HepG2 (cell line): Measurements from ENCODE around the gene KLHL18. TPM values are rescaled to one million over a fixed set of nuclear protein-coding genes. Genes with fewer than 3 reads are reported as not detected.

ENCODE experiments used
- ATAC-seq: fragments of 200-7000 bp; cut with Tn5 transposase; 3 replicates; pipeline ENCODE4 v1.9.1; 2020; ENCODE audit warnings: mild to moderate bottlenecking, moderate library complexity
- BruUV-seq: library from RNA; stranded (reverse); fragments of 400-500 nt; replicated peaks from 2 replicates; lab custom pipeline; 2021; lab: Mats Ljungman, UMichigan
- CTCF ChIA-PET: fragments of 300-600 bp; formaldehyde crosslinking; extraction: SDS; loops from one replicate; lab custom pipeline; 2021; ENCODE audit warnings: low total read pairs, inconsistent platforms, low intra/inter-chr PET ratio; lab: Yijun Ruan, JAX
- POLR2A ChIA-PET: fragments of 350-600 bp; sonication (Branson Sonifier 250); formaldehyde crosslinking; loops from one replicate; lab custom pipeline; 2020; ENCODE audit warnings: antibody characterized with exemption, inconsistent platforms; lab: Yijun Ruan, JAX
- DNase-seq: peaks from one replicate; pipeline ENCODE4 v3.0.0-alpha.2; 2015; ENCODE audit warnings: low spot score
- FAIRE-seq: peaks from 3 replicates; lab custom pipeline; 2011; peaks lifted over from hg19 to GRCh38; lab: Jason Lieb, UNC
- H2AFZ ChIP-seq: one replicate; pipeline ENCODE4 v1.6.1; 2011; ENCODE audit warnings: low read length, inconsistent platforms
- H3K27ac ChIP-seq: fragments of 300-600 bp; 3 replicates; pipeline ENCODE4 v1.8.0; 2011; ENCODE audit warnings: mixed run types, mild to moderate bottlenecking, mixed read lengths, low read length, inconsistent platforms; ENCODE audit not compliant: insufficient read depth; ENCODE audit errors: extremely low read length
- H3K27me3 ChIP-seq, 2 experiments: fragments of 200-600 bp in 1 of 2; 2 replicates in 1 of 2; 3 replicates in 1 of 2; pipeline versions ENCODE4 v1.6.0 to v1.8.0; 2011; ENCODE audit warnings: low read length in 2 of 2, mild to moderate bottlenecking in 2 of 2, moderate library complexity in 2 of 2, inconsistent platforms in 1 of 2; ENCODE audit not compliant: insufficient read depth in 2 of 2, control insufficient read depth in 1 of 2
- H3K36me3 ChIP-seq, 2 experiments: fragments of 200-600 bp in 1 of 2; replicated peaks in 1 of 2; 2 replicates in 1 of 2; 3 replicates in 1 of 2; pipeline versions ENCODE4 v1.5.1 to v1.8.0; 2011; ENCODE audit warnings: low read length in 2 of 2, inconsistent platforms in 1 of 2; ENCODE audit not compliant: insufficient read depth in 2 of 2, control insufficient read depth in 1 of 2
- H3K4me1 ChIP-seq: 2 replicates; pipeline ENCODE4 v1.5.1; 2012; ENCODE audit warnings: low read length, inconsistent platforms; ENCODE audit not compliant: insufficient read depth
- H3K4me2 ChIP-seq: 2 replicates; pipeline ENCODE4 v1.6.0; 2011; ENCODE audit warnings: low read depth, low read length, inconsistent platforms
- H3K4me3 ChIP-seq, 3 experiments: fragments of 200-600 bp in 1 of 3; sonication (generic), shearing (Covaris generic) in 1 of 3; replicated peaks in 1 of 3; 2 replicates each; pipeline ENCODE4 v1.5.1; 2011 to 2016; ENCODE audit warnings: low read length in 3 of 3, inconsistent platforms in 2 of 3, low read depth in 2 of 3, mild to moderate bottlenecking in 2 of 3, control low read depth in 1 of 3, mixed read lengths in 1 of 3; ENCODE audit not compliant: insufficient read depth in 1 of 3
- H3K79me2 ChIP-seq: one replicate; pipeline ENCODE4 v1.6.1; 2011; ENCODE audit warnings: low read length, inconsistent platforms; ENCODE audit not compliant: insufficient read depth
- H3K9ac ChIP-seq: 2 replicates; pipeline ENCODE4 v1.6.0; 2011; ENCODE audit warnings: mild to moderate bottlenecking, low read depth, low read length, inconsistent platforms; ENCODE audit not compliant: insufficient read depth
- H3K9me3 ChIP-seq: 2 replicates; pipeline ENCODE4 v1.5.1; 2012; ENCODE audit warnings: mild to moderate bottlenecking, low read length
- H4K20me1 ChIP-seq: 2 replicates; pipeline ENCODE4 v1.6.0; 2011; ENCODE audit warnings: inconsistent platforms, mild to moderate bottlenecking, low read length, moderate library complexity; ENCODE audit not compliant: insufficient read depth
- ATF7 ChIP-seq, 2 experiments: fragments of 450-650 bp in 1 of 2; sonication (generic) in 1 of 2; formaldehyde crosslinking in 1 of 2; IDR thresholded peaks; 2 replicates each; pipeline versions ENCODE4 v1.4.0 to v1.6.1; 2016 to 2020; ENCODE audit warnings: antibody characterized with exemption in 1 of 2, mild to moderate bottlenecking in 1 of 2, missing genetic modification reagents in 1 of 2
- CHD4 ChIP-seq: fragments of 200-600 bp; sonication (generic); IDR thresholded peaks from 2 replicates; pipeline ENCODE4 v1.7.0; 2017; ENCODE audit warnings: mild to moderate bottlenecking, low read length, borderline replicate concordance
- NFATC3 ChIP-seq: sonication (generic); formaldehyde crosslinking; IDR thresholded peaks from 2 replicates; pipeline ENCODE4 v1.5.1; 2020; ENCODE audit warnings: mild to moderate bottlenecking, missing genetic modification reagents
- NR2F1 ChIP-seq, 2 experiments: fragments of 450-650 bp in 1 of 2; formaldehyde crosslinking in 1 of 2; IDR thresholded peaks; 2 replicates each; pipeline versions ENCODE4 v1.5.0 to v1.6.1; 2016 to 2020; ENCODE audit warnings: mild to moderate bottlenecking in 1 of 2, missing compliant biosample characterization in 1 of 2, missing genetic modification reagents in 1 of 2, moderate library complexity in 1 of 2
- ZC3H13 ChIP-seq: sonication (generic); formaldehyde crosslinking; IDR thresholded peaks from 2 replicates; pipeline ENCODE4 v1.8.1; 2023; ENCODE audit warnings: mild to moderate bottlenecking, missing genetic modification reagents, moderate library complexity
- ZKSCAN8 ChIP-seq: IDR thresholded peaks from 2 replicates; pipeline ENCODE4 v1.6.1; 2016; ENCODE audit warnings: borderline replicate concordance, missing genetic modification reagents, missing compliant biosample characterization
- WGBS: methylation state at CpG from one replicate; pipeline ENCODE4 v1.1.6; 2017; ENCODE audit warnings: low lambda C conversion rate; 5-methylcytosine and 5-hydroxymethylcytosine counted together
- in situ Hi-C: cut with HindIII; loops from 2 replicates; pipeline ENCODE4 v1.10.0; 2017; ENCODE audit warnings: low pct_unique_long_range_greater_than_20kb; ENCODE audit not compliant: extremely low pct_ligation_motif_present
- intact Hi-C: fragments of 100-400 bp; cut with micrococcal nuclease; formaldehyde crosslinking; loops from one replicate; pipeline ENCODE4 v1.10.0; 2022; ENCODE audit not compliant: unreplicated experiment
- polyA plus RNA-seq, 8 experiments: library from polyadenylated mRNA; depleted of rRNA in 3 of 8; stranded (reverse) in 7 of 8; unstranded in 1 of 8; fragments of >200 nt; fragmentation: Illumina TruSeq in 4 of 8; extraction: Trizol in 4 of 8; gene quantifications; 2 replicates each; pipeline versions ENCODE4 v1.2.1 to v1.2.3, GENCODE V29; 2011 to 2016; ENCODE audit warnings: low read depth in 4 of 8, missing spikeins in 1 of 8, mixed read lengths in 1 of 8; ENCODE audit not compliant: insufficient read depth in 1 of 8
- total RNA-seq, 5 experiments: library from RNA; depleted of rRNA; stranded (reverse); fragments of >200 nt; fragmentation: Illumina TruSeq; extraction: Trizol; gene quantifications; 2 replicates each; pipeline ENCODE4 v1.2.3, GENCODE V29; 2016; ENCODE audit warnings: low read depth in 1 of 5
- TF ChIP-seq, protein P1 (sequence below): sonication (generic); formaldehyde crosslinking; IDR thresholded peaks from 2 replicates; pipeline ENCODE4 v1.5.0; 2020; ENCODE audit warnings: mild to moderate bottlenecking, missing genetic modification reagents, borderline replicate concordance
- TF ChIP-seq, protein P2 (sequence below): sonication (generic); formaldehyde crosslinking; IDR thresholded peaks from 2 replicates; pipeline ENCODE4 v1.4.0; 2020; ENCODE audit warnings: missing genetic modification reagents, borderline replicate concordance
- TF ChIP-seq, protein P3 (sequence below): sonication (generic); formaldehyde crosslinking; IDR thresholded peaks from 2 replicates; pipeline ENCODE4 v1.8.1; 2023; ENCODE audit warnings: missing genetic modification reagents, inconsistent platforms, borderline replicate concordance

The KLHL18 gene
- total and polyA plus RNA-seq, 2 of the 13 experiments (the other 11 are each of a cell fraction or from before 2014, with no cell fraction given): 17.5 to 18.8 TPM

DNA sequence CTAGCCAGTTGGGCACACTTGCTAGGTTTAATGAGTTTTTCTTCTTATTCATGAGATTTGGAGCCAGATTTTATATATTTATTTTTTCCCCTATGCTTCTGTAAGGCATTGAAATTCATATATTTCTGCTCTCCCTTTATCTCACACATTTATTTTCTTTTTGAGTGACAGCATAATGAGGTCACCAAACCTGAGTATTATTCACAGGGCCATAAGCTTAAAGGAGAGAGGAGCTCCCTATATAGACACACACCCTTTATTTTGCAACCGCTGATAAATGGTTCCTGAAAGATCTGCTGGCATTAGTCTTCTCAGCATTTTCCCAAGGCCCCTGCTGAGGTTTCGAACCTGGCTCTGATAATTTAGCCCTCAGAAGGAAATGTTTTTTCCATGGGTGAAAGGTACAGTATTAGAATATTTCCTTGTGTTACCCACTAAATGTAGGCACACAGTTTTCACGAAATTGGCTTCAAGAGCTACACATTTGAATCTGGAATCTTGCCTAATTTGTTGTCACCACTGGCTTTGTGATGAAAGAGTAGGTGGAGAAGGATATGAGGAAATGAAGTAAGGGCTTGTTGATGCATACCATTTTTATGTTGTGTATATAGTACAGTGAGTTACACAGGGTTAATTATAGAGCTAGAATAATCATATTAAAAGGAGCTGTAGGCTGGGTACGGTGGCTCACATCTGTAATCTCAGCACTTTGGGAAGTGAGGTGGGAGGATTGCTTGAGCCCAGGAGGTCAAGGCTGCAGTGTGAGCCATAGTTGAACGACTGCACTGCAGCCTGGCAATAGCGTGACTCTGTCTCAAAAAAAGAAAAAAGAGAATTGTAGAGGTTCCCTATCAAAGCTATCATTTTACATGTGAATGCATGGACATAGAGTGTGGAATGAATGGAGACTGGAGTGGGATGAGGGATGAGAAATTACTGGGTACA, 6.5 kb downstream of the KLHL18 start (continued):
- TF ChIP-seq, protein P1, sequence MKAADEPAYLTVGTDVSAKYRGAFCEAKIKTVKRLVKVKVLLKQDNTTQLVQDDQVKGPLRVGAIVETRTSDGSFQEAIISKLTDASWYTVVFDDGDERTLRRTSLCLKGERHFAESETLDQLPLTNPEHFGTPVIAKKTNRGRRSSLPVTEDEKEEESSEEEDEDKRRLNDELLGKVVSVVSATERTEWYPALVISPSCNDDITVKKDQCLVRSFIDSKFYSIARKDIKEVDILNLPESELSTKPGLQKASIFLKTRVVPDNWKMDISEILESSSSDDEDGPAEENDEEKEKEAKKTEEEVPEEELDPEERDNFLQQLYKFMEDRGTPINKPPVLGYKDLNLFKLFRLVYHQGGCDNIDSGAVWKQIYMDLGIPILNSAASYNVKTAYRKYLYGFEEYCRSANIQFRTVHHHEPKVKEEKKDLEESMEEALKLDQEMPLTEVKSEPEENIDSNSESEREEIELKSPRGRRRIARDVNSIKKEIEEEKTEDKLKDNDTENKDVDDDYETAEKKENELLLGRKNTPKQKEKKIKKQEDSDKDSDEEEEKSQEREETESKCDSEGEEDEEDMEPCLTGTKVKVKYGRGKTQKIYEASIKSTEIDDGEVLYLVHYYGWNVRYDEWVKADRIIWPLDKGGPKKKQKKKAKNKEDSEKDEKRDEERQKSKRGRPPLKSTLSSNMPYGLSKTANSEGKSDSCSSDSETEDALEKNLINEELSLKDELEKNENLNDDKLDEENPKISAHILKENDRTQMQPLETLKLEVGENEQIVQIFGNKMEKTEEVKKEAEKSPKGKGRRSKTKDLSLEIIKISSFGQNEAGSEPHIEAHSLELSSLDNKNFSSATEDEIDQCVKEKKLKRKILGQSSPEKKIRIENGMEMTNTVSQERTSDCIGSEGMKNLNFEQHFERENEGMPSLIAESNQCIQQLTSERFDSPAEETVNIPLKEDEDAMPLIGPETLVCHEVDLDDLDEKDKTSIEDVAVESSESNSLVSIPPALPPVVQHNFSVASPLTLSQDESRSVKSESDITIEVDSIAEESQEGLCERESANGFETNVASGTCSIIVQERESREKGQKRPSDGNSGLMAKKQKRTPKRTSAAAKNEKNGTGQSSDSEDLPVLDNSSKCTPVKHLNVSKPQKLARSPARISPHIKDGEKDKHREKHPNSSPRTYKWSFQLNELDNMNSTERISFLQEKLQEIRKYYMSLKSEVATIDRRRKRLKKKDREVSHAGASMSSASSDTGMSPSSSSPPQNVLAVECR: no peak
- TF ChIP-seq NR2F1 (CRISPR knock-in tag; IDR thresholded peaks at IDR 0.05): no peak

DNA sequence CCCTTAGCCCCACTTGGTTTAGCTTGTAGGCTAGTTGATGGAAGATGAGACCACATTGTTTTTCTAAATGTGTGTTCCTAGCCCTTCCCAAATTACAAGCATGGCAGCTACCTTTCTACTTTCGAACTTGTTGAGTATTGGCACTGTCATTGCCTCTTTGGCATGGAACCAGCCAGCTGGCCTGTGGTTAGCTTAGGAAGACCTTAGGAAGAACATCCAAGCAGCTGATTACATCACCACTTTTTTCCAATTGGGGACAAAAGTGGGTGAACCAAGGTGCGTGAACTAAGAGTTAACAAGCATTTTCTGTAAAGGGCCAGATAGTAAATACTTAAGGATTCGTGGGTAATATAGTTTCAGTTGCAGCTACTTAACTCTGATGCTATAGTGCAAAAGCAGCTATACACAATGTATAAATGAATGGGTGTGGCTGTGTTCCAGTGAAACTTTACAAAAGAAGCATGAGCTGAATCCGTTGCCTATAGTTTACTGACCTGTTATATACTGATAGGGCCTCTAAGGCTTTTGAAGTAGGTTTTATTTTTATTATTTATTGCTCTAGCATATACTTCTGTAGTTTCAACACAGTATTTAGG, 8.5 kb downstream of the KLHL18 start:
- H3K4me3 ChIP-seq: no peak overlapping the region
- 93% methylated on average over 4 of the region's 4 CpGs for WGBS
- DNase-seq (no peak), FAIRE-seq (no peak), ATAC-seq (no peak)
- no peaks in the 10 kb centered on the region for H3K27me3 ChIP-seq
- intact Hi-C loops: no loop called here
- H3K9ac ChIP-seq: no peak overlapping the region
- no peak overlapping the region for H3K4me2 ChIP-seq
- no peak overlapping the region for H3K27ac ChIP-seq
- no TSS peak for BruUV-seq
- ChIA-PET POLR2A (no interaction called here), CTCF (no interaction called here)
- no peak for TF ChIP-seq ZKSCAN8 (CRISPR knock-in tag)
- TF ChIP-seq, protein P2, sequence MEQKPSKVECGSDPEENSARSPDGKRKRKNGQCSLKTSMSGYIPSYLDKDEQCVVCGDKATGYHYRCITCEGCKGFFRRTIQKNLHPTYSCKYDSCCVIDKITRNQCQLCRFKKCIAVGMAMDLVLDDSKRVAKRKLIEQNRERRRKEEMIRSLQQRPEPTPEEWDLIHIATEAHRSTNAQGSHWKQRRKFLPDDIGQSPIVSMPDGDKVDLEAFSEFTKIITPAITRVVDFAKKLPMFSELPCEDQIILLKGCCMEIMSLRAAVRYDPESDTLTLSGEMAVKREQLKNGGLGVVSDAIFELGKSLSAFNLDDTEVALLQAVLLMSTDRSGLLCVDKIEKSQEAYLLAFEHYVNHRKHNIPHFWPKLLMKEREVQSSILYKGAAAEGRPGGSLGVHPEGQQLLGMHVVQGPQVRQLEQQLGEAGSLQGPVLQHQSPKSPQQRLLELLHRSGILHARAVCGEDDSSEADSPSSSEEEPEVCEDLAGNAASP (CRISPR knock-in tag): no peak
- TF ChIP-seq NFATC3: no peak
- TF ChIP-seq CHD4: no peak
- TF ChIP-seq, protein P3, sequence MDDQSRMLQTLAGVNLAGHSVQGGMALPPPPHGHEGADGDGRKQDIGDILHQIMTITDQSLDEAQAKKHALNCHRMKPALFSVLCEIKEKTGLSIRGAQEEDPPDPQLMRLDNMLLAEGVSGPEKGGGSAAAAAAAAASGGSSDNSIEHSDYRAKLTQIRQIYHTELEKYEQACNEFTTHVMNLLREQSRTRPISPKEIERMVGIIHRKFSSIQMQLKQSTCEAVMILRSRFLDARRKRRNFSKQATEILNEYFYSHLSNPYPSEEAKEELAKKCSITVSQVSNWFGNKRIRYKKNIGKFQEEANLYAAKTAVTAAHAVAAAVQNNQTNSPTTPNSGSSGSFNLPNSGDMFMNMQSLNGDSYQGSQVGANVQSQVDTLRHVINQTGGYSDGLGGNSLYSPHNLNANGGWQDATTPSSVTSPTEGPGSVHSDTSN: no peak
- TF ChIP-seq ZC3H13: no peak
- TF ChIP-seq ATF7 (IDR thresholded peaks at IDR 0.05): 0 out of 2 replicates have a peak, but pooled peaks have one; percentile 24
- TF ChIP-seq ATF7 (CRISPR knock-in tag; IDR thresholded peaks at IDR 0.05): no peak
- peaks cover 11% of the 10 kb centered on the region for H3K4me1 ChIP-seq
- no peaks in the 10 kb centered on the region; the same call in 1 of the 2 replicates for H4K20me1 ChIP-seq
- peaks cover 3 to 22% of the 10 kb centered on the region in 2 experiments; a peak in 4 of 5 replicates for H3K36me3 ChIP-seq
- H3K9me3 ChIP-seq: no peaks in the 10 kb centered on the region
- H3K79me2 ChIP-seq: peaks cover 45% of the 10 kb centered on the region
- no peak overlapping the region for H2AFZ ChIP-seq
- in situ Hi-C loops: no loop called here
